Stimulated activated CD8-positive, alpha-beta memory T cell treated with anti-CD3 and anti-CD28 coated beads, Interleukin-2, amount 100 ng/mL, for 1 hour (primary cell): ENCODE measurements around the gene ELN.

ENCODE experiments used
- DNase-seq, 2 donors: peaks; one replicate each; pipeline ENCODE4 v3.0.0-alpha.2; 2020; ENCODE audit warnings: low read depth in 2 of 2

The ELN gene

GRCh38 chr7:74061840-74062539 lies 34.0 kb downstream of the ELN start:
- DNase-seq, result peak; percentile 48 to 54

GRCh38 chr7:74063223-74063641 lies 35.3 kb downstream of the ELN start:
- no peak for DNase-seq

- no peak for DNase-seq
Observed at GRCh38 chr7:74063646-74064045, 35.7 kb downstream of the ELN start.

- DNase-seq, result no peak
Observed at GRCh38 chr7:74064696-74065095, 36.7 kb downstream of the ELN start.

GRCh38 chr7:74066626-74067025 lies 38.7 kb downstream of the ELN start:
- DNase-seq, result no peak

GRCh38 chr7:74068378-74069085 lies 40.6 kb downstream of the ELN start:
- DNase-seq, result no peak

GRCh38 chr7:74069086-74069541 lies 41.1 kb downstream of the ELN start:
- no peak for DNase-seq

GRCh38 chr7:74069790-74070618 lies 42.0 kb downstream of the ELN start:
- DNase-seq, result no peak

GRCh38 chr7:74070619-74070921 lies 42.6 kb downstream of the ELN start:
- no peak for DNase-seq

GRCh38 chr7:74071121-74071520 lies 43.1 kb downstream of the ELN start:
- no peak for DNase-seq

- DNase-seq, result no peak
Observed at GRCh38 chr7:74074770-74075169, 46.8 kb downstream of the ELN start.

- no peak for DNase-seq
Observed at GRCh38 chr7:74078461-74078860, 50.5 kb downstream of the ELN start.

- DNase-seq, result no peak
Observed at GRCh38 chr7:74082770-74083116, 54.8 kb downstream of the ELN start.

GRCh38 chr7:74083117-74083876 lies 55.3 kb downstream of the ELN start, which contains the start of gene LIMK1:
Gene LIMK1, plus strand, starts transcription at chr7:74083804. Its CDS starts 187 bp downstream, at chr7:74083991.
- peak; percentile 68 to 71 for DNase-seq

- no peak for DNase-seq
Observed at GRCh38 chr7:74083928-74084721, 56.2 kb downstream of the ELN start.

- no peak for DNase-seq
Observed at GRCh38 chr7:74084722-74085578, 57.0 kb downstream of the ELN start.

GRCh38 chr7:74087791-74088453 lies 59.9 kb downstream of the ELN start:
- DNase-seq, result no peak

- DNase-seq, result no peak
Observed at GRCh38 chr7:74092321-74092963, 64.5 kb downstream of the ELN start.

GRCh38 chr7:74092964-74093471 lies 65.0 kb downstream of the ELN start:
- DNase-seq, result no peak
